ENCODE data around the gene C3orf22.

DNA sequence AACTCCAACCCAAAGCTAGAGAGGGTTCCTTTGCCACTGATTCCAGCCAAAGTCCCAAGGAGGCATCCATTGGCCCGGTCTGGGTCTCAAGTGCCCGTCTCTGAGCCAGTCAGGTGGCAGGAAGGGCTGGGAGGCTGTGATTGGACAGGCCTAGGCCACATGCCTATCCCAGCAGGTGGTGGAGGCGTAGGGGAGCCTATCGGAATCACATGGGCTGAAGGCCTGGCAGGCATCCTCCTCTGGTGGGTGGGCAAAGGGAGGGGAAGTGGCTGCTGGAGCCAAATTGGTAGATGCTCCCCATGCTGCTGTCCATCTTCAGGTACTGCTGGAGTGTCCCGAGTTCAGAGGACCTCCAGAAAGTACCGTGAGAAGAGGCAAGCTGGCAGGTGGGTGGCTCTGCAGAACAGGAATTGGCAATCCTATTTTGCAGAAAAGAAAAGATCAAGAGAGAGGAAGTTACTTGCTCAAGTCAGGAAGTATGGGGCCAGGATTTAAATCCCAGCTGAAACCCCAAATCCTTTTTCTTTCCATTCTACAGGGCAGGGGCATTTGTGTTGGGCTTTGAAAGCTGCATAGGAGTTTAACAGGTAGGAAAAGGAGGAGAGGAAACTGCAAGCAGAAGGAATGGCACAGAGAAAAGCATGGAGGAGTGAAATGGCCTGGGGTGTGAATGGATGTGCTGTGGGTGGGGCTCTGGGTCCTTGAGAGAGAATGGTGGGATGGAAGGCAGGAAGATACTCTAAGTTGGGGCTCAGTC is 31.1 kb downstream of the C3orf22 start:
- TF ChIP-seq, protein P1, sequence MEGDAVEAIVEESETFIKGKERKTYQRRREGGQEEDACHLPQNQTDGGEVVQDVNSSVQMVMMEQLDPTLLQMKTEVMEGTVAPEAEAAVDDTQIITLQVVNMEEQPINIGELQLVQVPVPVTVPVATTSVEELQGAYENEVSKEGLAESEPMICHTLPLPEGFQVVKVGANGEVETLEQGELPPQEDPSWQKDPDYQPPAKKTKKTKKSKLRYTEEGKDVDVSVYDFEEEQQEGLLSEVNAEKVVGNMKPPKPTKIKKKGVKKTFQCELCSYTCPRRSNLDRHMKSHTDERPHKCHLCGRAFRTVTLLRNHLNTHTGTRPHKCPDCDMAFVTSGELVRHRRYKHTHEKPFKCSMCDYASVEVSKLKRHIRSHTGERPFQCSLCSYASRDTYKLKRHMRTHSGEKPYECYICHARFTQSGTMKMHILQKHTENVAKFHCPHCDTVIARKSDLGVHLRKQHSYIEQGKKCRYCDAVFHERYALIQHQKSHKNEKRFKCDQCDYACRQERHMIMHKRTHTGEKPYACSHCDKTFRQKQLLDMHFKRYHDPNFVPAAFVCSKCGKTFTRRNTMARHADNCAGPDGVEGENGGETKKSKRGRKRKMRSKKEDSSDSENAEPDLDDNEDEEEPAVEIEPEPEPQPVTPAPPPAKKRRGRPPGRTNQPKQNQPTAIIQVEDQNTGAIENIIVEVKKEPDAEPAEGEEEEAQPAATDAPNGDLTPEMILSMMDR (IDR thresholded peaks at IDR 0.05; ENCODE audit: low read depth, low read length) = no peak
- TF ChIP-seq EZH2phosphoT487 (IDR thresholded peaks at IDR 0.05; ENCODE audit: low read depth) = no peak
